Renal cortex interstitium (tissue), 11 donors: ENCODE data around the gene ADCK1. TPM values are rescaled to one million over a fixed set of nuclear protein-coding genes. Genes with fewer than 3 reads are reported as not detected.
A peak's percentile ranks its signal among the peaks of the same experiment; 100 is the strongest.

Experiments
- DNase-seq, 11 donors: peaks; one replicate each; pipeline ENCODE4 v3.0.0-alpha.2; 2013; ENCODE audit warnings: low read depth in 9 of 11, low spot score in 4 of 11; ENCODE audit errors: extremely low read depth in 1 of 11
- polyA plus RNA-seq, 3 donors: library from polyadenylated mRNA; unstranded; fragments of 120-200 nt; gene quantifications; one replicate each; pipeline ENCODE4 v1.2.1, GENCODE V29; 2013; ENCODE audit not compliant: insufficient read length in 3 of 3

The ADCK1 gene
- polyA plus RNA-seq, 3 donors = 9.0 to 11.3 (median 9.0) TPM

- DNase-seq = no peak
These were observed 165.1 kb downstream of the ADCK1 start for GRCh38 chr14:77965050-77965449.

GRCh38 chr14:77965919-77966435, 166.1 kb downstream of the ADCK1 start:
- peak in 10 of 11 donors; percentile 30 to 84 (median 64) for DNase-seq

GRCh38 chr14:77967110-77967509, 167.2 kb downstream of the ADCK1 start:
- no peak for DNase-seq

GRCh38 chr14:77970646-77971045, 170.7 kb downstream of the ADCK1 start:
- no peak for DNase-seq

- DNase-seq = no peak
These were observed 173.3 kb downstream of the ADCK1 start for GRCh38 chr14:77973246-77973645.

- no peak for DNase-seq
These were observed 176.7 kb downstream of the ADCK1 start for GRCh38 chr14:77976591-77976990.

- no peak for DNase-seq
These were observed 179.3 kb downstream of the ADCK1 start for GRCh38 chr14:77979171-77979570.

- DNase-seq = no peak
These were observed 179.9 kb downstream of the ADCK1 start for GRCh38 chr14:77979666-77980351.

- peak in 4 of 11 donors; percentile 28 to 49 (median 36) for DNase-seq
These were observed 180.8 kb downstream of the ADCK1 start for GRCh38 chr14:77980475-77981321.

Other genes with a start within 250 kb of the ADCK1 start
- gene SPTLC2, start 183.5 kb upstream of the ADCK1 start, polyA plus RNA-seq = 10 to 100 TPM; 61.8 to 71.8 (median 71.7) TPM
- gene ALKBH1, start 92.1 kb upstream of the ADCK1 start, polyA plus RNA-seq = 10 to 100 TPM; 14.5 to 18.6 (median 17.3) TPM
- 100 to 1,000 TPM in 2 of 3 donors, 10 to 100 TPM in 1; 97.3 to 112 (median 108) TPM for gene SLIRP, start 92.0 kb upstream of the ADCK1 start, polyA plus RNA-seq
- gene SNW1, start 39.0 kb upstream of the ADCK1 start, polyA plus RNA-seq = 100 to 1,000 TPM in 1 of 3 donors, 10 to 100 TPM in 2; 79.0 to 102 (median 81.9) TPM